HG03342 (cell line): ENCODE data around the gene RRAGD.

Experiments used
- ATAC-seq: cut with Tn5 transposase; IDR thresholded peaks from one replicate; pipeline ENCODE4 v1.9.1; 2021; ENCODE audit warnings: mild to moderate bottlenecking, moderate library complexity; ENCODE audit not compliant: unreplicated experiment

RRAGD gene

DNA sequence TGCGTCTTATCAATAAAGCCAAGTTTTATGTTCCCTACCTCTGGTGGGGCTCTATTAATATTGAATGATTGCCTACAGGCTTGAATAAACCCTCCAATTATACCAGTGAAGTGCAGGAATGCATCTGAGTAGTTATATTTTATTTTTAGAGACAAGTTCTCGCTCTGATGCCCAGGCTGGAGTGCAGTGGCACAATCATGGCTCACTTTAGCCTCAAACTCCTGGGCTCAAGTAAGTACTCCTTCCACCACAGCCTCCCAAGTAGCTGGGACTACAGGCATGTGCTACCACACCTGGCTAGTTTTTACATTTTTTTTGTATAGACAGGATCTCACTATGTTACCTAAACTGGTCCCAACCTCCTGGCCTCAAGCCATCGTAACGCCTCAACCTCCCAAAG is 33.4 kb downstream of the RRAGD start:
- no peak for ATAC-seq

DNA sequence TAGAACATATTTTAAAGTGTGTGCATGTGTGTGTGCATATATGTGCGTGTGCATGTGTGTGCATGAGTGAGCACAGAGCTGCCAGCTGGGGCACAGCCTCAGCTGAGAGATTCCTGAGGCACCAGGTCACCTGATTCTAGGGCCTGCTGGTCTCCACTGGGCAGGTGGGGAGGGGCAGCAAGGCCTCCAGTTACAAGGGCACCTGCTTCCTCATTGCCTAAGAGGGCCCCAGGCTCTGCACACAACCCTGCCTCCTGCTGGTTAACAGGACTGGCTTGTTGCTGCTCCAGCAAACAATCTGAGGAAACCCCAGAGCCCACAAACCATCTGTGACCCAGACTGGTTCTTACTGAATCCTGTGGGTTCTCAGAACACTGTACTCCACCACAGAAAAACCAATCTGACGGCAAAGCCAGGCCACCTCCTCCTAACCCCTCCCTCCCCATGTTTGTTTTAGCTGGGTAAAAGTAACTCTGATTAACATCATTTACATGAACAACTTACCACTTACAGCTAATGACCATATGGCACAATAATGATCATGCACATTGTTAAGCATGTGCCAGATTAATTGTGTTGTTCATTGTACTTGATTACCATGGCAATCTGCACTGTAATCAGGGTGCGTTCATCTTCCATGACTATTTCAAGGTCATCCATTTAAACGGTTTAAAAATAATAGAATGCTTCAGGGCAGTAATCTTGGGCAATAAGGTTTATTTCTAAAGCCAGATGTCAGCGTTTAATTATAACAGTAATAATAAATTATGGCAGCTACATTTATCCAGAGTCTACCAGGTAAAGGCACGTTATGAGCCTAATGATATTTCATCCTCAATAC is 36.4 kb downstream of the RRAGD start:
- ATAC-seq: peak; percentile 82

DNA sequence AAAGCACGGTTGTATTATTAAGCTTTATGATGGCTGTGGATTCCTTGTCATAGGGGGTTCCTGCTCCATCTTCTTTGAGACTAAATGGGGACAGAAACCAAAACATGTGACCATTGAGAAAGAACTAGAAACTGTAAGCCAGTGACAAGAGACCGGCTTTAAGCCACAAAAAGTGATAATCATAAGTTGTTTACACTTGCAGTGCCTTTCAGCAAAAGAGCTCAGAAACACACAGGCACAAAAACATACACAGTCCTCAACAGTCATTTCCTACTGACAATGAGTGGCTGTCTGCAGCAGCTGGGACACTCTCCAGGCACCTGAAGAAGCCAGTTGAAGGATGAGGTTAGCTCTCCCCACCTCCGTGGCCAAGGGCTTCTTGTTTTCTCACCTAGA is 39.6 kb downstream of the RRAGD start:
- ATAC-seq: peak; percentile 41

DNA sequence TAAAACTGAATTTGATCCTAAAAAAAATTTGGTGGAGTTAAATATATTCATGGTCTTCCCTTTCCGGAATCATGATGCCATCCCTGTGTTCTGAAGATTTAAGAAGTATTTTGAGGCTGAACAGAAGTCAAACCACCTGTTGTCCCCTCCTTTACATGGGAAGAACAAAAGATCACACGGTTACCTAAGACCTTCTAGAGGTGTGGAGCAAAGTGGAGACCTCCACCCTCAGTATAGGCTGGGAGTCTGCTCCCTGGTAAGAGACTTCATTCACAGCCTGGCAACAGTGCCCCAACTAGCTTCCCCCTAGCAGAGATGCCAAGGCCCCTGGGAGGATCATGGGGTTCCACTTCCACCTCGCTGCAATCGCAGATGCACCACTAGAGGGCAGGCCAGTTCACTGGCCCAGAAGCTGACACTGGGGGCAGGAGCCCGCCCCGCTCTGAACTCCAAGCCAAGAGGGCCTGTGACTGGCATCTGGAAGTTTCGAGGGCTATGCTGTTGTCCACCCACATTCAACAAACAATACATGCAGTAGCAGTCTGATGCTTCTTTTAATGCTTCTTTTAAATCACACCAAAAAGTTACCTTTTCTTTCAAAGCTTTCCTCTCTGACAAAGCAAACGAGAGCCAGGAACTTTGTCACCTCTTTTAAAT is 40.1 kb downstream of the RRAGD start:
- ATAC-seq: peak; percentile 65

DNA sequence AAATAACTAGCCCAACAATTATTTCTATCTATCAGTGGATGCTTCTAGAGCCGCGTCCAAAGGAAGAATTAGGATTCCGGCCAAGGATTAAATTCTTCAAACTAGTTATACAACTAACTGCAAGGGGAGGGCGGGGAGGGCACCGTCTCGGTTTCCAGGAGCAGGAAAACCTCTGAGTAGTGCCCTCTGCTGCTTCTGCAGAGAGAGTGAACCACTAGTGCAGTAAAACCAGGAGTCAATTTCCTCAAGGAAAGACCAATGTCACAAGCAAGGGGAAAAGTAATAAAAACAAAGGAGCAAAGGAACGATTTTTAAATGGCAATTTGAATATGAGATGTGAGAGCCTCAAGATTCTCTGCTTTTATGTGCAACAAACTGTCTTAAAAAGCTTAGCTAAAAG is 43.1 kb downstream of the RRAGD start:
- ATAC-seq: no peak

DNA sequence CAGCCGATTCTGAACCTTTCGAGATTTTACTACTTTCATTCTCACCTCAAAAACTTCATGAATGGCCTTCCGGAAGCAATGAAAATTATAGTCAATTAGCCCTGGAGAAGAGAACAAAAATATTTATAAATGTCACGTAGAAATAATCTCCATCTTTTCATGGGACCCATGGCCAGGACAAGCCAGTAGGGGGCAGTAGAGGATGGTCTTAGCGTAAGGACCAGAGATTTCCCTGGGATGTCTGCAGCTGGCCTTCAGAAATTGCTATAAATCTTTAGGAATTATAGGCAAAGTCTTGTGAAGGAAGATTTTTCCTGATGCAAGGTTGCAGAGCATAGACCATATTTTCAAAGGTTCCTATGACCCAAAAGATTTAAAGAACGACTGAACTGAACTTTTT is 44.0 kb downstream of the RRAGD start:
- ATAC-seq: no peak

DNA sequence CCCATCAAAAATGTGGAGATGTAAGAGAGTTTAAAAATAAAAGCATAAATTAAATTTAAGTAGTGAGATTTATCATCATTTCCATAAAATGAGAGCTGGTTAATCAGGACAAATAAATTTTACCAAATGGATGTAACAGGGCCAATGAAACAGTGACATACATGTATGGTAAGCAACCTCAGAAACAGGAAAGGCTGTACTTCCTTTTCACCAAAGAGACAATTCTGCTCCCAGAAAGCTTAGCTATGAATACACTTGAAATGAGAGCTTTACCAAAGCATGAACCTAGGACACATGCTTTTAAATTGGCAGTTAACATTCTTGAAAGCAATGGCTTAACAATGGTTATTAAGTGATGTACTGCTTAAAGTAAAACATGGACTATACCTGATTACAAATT is 47.5 kb downstream of the RRAGD start:
- no peak for ATAC-seq

DNA sequence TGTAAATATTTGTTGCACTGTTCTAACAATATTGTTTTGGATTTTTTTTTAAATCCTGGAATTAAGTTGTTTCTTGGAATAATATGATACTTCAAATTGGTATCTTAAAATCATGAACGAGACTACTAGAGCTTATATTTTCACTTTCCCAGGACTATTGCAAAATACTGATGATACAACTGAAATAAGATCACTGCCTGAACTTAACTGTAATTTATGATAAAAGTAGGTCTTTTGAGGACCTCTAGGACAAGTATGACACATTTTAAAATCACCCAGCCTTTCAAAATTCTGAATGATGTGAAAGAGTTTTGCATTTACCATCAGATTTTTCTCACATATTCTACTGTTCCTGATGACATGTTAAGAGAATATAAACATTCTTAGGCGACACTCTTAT is 50.9 kb downstream of the RRAGD start:
- ATAC-seq: no peak

DNA sequence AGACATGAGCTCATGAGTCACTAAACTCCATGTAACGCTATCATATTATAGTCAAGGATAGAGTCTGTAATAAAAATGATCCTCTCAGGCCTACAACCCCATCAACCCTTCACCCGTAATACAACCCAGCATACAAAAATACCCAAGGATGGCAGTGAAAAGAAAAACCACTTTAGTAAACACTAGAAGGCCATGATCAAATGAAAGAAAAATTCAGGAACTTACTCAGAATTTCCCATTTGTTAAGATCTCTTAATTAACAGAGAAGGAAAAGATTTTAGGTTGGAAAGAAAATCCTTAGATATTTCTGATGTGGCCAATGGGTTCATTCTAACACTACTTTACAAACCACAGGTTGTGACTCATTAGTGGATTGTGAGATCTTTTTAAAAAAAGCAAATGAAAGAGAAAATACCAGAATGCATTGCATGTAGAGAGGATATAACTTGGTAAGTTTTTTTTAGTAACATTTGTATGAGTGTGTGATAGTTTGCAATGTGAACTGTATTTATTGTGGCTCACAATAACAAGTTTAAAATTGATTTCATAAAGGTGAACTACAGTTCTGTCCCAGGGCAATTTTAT is 51.6 kb downstream of the RRAGD start:
- ATAC-seq: peak; percentile 54

DNA sequence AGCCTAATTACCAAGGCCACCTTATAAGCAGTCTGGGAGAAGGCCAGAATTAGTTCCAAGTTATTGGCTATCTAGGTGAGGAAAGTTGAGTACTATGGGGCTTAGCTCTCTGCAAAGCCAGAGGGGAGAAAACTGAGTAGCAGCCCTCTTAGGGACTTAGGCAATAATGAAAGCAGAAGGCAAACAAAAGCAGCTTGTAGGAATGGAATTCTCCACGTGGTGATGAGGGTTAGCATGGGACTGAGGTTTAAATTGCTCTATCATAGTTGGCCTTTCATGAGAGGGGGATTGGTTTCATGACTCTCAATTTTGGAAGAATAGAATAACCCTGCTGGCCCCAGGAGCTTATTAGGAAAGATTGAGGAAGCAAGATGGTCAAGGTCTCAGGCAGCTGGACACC is 52.5 kb downstream of the RRAGD start:
- no peak for ATAC-seq

DNA sequence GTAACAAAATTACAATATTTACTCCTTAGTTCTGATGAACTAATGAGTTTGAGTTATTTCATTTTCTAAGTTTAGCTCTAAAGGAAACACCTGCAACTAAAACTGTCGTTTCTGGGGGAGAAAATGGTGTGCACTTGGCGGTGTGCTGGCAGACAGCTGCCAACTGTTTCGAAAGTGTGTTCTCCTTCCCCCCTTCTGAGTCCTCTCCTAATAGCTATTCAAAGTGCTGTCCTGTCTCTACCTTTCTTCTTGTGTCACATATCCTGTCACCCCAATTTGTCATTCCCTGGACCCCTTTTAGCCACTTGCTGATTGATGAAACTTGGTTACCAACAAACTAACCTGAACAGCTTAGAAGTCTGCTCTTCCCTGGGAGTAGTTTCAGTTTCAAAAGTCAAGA is 54.7 kb downstream of the RRAGD start:
- peak; percentile 46 for ATAC-seq

DNA sequence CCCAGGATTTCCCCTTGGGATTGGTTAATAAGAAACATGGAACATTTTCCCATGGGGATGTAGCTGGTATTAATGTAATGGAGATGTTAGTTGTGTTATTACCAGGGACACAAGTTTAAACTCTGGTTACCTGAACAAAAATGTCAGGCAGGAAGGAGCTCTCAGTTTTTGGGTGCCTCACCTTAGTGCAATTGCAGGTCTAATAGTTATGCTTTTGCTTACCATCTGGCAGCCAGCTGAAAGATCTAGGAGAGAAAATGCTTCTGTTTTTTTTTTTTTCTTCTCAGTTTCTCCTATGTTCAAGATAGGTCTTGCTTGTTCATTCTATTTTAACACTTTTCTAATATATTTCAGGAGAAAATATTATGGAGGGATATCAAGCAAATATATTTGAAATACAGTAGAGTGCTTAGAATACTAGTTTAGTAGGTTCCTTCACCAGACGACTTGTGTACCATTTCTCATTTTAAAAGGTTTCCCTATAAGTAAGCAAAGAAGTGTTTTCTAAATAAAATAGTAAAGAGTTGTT is 55.4 kb downstream of the RRAGD start:
- no peak for ATAC-seq

DNA sequence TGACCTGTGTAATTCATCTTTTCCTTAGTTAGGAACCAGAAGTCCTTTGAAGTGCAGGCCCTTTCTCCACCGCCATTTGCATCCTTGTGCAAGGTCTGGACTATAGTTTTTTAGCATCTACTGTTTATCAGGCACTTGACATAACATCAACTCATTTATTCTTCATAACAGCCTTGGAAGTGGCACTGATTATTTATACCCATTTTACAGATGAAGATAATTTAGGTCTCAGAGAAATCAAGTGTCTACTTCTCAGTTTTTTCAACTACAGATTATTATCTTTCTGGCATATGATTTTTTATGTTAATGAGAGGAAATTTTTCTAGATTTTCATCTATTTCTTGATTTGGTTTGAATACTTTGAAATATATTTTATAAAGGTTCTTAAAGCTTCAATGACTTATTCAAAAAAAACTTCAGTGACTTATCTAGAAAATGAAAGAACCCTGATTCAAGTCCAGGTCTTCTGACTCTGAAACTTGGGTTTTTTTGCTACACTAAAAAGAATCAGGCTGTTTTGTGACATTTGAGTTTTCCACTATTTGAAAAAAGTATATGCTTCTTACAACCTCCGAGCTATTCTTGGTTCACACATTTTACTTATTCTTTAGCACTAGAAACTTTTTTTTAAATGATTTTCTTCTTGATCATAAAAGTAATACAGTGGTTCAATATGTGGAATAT is 56.4 kb downstream of the RRAGD start:
- no peak for ATAC-seq

DNA sequence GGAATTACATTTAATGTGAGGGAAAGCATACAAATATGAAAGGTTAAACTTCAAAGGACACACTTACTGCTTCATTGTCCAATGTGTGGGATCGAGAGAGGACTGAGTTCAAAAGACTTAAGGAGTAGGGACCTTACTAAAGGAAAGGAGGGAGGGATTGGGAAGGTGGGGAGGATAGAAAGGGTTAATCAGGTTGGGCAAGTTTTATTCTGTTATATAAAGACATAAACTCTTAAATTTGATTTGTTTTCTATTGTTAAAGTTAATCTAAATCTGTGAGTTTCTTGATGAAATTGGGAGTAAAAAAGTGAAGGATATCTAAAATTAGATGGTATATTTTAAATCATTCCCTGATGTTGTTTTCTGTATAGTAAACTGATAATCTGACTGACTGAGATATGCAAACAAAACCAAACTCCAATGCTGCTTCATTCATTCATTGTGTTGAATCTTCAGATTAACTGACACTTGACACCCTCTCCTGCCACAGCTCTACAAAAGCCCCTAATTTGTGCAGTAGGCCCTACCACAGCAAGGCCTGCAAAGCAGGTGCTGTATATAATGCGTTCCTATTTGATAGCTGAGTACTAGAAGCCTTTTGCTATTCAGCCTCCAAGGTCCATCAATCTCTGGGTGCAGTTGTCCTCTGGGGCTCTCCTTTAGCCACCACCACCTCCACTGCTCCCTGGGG is 58.2 kb downstream of the RRAGD start:
- peak; percentile 20 for ATAC-seq

DNA sequence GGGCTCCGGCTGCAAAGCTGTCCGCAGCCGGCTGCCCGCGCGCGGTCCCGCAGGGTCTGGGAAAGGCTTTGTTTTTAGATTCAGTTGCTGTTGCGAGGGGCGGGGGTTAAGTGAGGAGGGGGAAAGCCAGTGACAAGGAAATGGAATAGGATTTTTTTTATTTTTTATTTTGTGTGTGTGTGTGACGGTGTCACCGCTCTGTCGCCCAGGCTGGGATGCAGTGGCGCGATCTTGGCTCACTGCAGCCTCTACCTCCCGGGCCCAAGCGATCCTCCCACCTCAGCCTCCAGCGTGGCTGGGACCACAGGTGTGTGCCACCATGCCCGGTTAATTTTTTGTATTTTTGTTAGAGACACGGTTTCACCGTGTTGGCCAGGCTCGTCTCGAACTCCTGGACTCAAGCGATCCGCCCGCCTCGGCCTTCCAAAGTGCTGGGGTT is 58.9 kb downstream of the RRAGD start:
- ATAC-seq: no peak

DNA sequence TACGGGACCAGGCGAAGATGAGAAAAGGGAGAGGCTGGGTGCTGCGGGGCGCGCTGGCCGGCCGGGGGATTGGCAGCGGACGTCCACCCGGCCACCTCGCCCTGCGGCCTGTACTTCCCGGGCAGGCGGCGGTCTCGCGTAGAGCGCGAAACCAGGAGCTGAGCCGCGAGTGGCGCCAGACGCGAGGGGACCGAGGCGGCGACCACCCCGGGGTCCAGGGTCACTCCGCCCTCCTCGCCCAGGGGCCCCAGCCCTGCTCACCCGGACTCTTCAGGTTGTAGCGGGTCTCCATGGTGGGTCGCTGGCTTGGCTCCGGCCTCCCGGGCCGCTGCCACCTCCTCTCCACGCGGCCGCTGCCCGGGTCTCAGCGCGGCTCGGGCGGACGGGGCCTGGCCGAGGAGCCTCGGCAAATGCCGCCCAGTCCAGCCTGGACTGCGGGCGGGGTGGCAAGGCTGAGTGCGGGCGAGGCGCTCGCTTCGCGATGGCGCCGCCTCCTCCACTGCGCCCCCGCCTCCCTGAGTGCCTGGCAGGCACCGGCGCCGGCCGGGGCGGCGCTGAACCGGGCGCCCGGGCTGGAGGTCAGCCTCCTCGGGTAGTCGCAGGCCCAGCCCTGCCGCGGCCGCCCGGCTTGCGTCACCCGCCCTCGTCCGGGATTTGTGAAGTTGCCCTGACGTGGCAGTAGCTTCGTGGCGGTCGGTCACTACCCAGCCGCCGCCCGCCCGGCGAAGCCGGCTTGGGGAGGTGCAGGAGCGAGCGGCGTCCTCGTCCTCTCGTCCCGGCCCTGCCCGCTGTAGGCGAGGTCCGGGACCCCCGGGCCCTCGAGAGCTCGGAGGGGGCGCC is 59.6 kb downstream of the RRAGD start, which contains the start of gene UBE2J1:
Gene UBE2J1, minus strand, starts transcription at position 445 of the 840 bp plus-strand sequence. Its CDS starts 153 bp downstream, at position 292.
- ATAC-seq: peak; percentile 29

DNA sequence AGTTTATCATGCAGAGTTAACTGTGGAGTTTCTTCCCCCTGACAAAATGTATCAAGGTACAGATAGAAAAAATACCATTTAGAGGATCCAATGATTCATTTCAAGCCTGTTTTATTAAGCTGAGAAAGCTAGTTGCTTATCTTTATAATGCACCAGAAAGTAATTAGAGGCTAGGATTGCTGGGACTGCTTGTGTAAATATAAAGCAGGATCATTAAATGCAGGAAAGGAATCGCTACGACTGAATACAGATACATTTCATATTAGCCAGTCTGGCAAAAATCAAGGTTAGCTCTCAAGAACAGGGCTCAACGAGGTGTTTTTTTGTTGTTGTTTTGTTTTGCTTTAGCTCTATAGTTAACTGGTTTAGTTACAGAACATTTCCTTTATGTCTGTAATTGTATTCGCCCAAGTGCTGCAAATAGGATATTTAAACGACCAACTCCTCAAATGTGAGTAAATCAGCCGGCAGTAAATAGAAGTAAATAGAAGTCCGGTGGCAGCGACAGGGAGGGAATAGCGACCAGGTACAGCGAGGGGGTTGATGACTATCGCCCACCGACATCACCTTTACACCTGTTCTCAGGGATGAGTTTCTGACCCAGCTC is 60.3 kb downstream of the RRAGD start:
- no peak for ATAC-seq

DNA sequence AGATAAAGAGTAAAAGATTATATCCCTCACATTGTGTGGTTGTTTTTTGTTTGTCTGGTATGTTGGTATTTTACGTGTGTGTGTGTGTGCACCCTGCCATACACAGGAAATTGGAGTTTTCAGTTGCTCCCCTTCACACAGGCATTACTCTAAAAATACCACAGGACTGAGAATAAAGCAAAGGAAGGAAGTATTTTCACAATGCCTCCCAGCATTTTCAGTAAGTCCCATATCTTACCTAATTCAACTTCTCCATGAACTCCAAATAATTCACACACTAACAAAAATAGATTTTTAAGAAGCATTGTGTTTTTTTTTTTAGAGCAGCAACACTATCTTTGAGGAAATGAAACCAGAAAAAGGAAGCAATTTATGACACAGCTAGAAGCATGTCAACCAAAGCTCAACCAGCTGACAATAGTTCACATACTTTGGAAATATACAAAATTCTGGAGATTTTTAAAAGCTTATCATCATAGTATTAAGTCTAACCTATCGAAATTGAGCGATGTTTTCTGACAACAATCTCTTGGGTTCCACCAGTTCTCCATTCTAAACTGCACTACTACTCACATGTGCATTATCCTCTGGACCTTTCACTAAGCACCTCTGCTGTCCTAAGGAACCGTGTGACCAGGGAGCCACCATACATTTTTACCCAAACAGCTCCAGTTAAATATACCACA is 61.6 kb downstream of the RRAGD start:
- ATAC-seq: peak; percentile 40

DNA sequence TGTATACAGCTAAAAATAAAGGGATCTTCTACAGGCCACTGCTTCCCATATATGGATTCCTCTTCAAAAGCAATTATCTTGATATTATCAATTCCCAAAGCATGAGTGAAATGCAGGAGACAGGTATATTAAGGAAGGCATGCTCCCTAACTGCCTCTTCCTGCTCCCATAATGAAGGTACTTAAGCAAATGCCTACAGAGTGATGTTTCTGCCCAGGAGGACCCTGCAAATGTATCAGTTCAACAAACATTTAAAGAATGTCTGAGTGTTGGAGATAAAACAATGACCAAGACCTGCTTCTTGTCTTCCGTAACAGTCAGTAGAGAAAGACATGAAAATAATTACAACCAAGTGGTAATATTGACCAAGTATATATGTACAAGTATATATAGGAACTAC is 63.7 kb downstream of the RRAGD start:
- no peak for ATAC-seq
